BJ (cell line): ENCODE data around the gene BICRAL. TPM values are rescaled to one million over a fixed set of nuclear protein-coding genes. Genes with fewer than 3 reads are reported as not detected.
"Not testable (repeated sequence)": the region's sequence is repeated elsewhere in the genome, so short reads cannot be mapped to it uniquely, and the experiment has no call there.

Source experiments
- CTCF ChIA-PET: fragments of 350-600 bp; formaldehyde crosslinking; extraction: SDS; loops from one replicate; lab custom pipeline; 2021; ENCODE audit warnings: antibody characterized with exemption, inconsistent platforms; lab: Yijun Ruan, JAX
- POLR2A ChIA-PET: fragments of 300-600 bp; sonication (Branson Sonifier 250); formaldehyde crosslinking; extraction: SDS; loops from one replicate; lab custom pipeline; 2021; ENCODE audit warnings: antibody characterized with exemption; lab: Charles Lee
- DNase-seq: peaks from one replicate; pipeline ENCODE4 v3.0.0-alpha.2; 2011; ENCODE audit warnings: low read depth
- H3K27me3 ChIP-seq: 2 replicates; pipeline ENCODE4 v1.6.0; 2011; ENCODE audit warnings: low read length; ENCODE audit not compliant: control insufficient read depth, insufficient read depth
- H3K36me3 ChIP-seq: 2 replicates; pipeline ENCODE4 v1.5.1; 2011; ENCODE audit warnings: low read length; ENCODE audit not compliant: control insufficient read depth, insufficient read depth
- H3K4me3 ChIP-seq: 2 replicates; pipeline ENCODE4 v1.5.1; 2011; ENCODE audit warnings: low read depth, mild to moderate bottlenecking, control low read depth, low read length
- polyA plus RNA-seq: library from polyadenylated mRNA; depleted of rRNA; stranded (reverse); fragments of >200 nt; gene quantifications from 2 replicates; pipeline ENCODE4 v1.2.3, GENCODE V29; 2011
- TF ChIP-seq, protein P1 (sequence below): IDR thresholded peaks from 2 replicates; pipeline ENCODE4 v1.5.1; 2011; ENCODE audit warnings: low read depth, mild to moderate bottlenecking, control low read depth, inconsistent platforms, low read length, moderate library complexity; ENCODE audit not compliant: insufficient read depth

The BICRAL gene
- polyA plus RNA-seq, 1 experiment = 7.4 TPM

DNA sequence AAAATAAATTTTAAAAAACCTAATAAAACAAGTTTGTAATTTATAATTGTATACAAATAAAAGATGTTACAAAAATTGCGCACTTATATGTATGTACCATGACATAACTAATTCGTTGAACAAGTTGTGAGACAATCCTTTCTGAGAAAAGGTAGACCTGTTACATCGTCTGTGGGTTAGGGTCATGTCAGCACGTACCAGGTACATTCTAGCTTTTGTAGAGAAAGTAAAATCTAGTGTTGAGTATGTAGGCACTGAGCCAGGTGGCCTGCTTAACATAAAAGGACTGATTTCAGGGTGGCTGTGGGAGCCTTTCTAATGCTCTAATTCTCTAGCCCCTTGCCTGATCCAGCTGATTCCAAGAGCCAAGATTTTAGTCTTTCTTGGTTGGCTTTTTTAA is 108.0 kb downstream of the BICRAL start:
- ChIA-PET CTCF (interaction anchor here (0.6 to 1.8 kb wide), 6 partner anchors 9 to 445 kb away, joined by 3 to 5 read pairs (median 4); no protein-coding TSS in a partner anchor), POLR2A (no interaction called here)
- DNase-seq = no peak
- peaks cover 5% of the 10 kb centered on the region; the same call in 1 of the 2 replicates for H3K36me3 ChIP-seq
- no peaks in the 10 kb centered on the region for H3K27me3 ChIP-seq
- H3K4me3 ChIP-seq = peak overlapping the region; percentile 65
- TF ChIP-seq, protein P1, sequence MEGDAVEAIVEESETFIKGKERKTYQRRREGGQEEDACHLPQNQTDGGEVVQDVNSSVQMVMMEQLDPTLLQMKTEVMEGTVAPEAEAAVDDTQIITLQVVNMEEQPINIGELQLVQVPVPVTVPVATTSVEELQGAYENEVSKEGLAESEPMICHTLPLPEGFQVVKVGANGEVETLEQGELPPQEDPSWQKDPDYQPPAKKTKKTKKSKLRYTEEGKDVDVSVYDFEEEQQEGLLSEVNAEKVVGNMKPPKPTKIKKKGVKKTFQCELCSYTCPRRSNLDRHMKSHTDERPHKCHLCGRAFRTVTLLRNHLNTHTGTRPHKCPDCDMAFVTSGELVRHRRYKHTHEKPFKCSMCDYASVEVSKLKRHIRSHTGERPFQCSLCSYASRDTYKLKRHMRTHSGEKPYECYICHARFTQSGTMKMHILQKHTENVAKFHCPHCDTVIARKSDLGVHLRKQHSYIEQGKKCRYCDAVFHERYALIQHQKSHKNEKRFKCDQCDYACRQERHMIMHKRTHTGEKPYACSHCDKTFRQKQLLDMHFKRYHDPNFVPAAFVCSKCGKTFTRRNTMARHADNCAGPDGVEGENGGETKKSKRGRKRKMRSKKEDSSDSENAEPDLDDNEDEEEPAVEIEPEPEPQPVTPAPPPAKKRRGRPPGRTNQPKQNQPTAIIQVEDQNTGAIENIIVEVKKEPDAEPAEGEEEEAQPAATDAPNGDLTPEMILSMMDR = no peak

DNA sequence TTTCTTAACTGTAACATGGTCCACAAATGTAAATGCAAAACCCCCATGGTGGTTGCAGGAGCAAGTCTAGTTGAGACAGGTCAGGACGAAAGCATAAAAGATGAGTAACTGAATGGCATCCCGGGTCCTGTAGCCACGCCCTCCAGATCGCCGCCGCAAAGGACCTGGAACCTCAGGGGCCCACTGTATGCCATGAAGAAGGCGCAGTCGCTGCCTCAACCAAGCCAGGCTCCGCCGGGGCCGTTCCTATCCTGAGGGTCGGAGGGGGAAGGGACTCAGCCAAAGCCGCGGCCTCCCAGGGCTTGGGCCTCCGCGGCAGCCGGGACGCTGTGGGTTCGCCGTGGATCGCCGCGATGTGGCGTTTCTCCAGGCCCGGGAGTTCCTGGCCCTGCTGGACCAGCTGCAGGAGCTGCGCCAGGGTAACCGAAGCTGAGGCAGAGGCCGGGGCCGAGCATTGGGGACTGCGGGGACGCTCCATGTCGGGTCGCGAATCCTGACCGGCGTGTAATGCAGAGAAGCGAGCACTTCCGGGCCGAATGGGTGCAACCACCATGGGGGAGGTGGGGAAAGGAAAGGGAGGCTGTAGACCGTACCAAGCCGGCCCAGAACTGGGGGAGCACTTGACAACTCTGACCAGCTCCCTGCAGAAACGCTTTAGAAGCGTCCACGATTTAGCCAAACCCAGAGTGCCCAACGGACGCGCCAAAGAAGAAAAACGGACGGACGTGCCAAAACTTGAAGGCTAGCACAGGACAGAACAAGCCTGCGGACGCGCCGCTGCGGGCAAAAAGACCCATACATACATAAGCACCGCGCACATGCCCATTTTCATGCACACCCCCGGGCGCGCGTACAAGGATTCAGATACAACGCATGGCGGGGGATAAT is 108.7 kb downstream of the BICRAL start:
- TF ChIP-seq, protein P1 = no peak
- DNase-seq = peak; percentile 81
- ChIA-PET CTCF (interaction anchor here (0.7 to 2.3 kb wide), 7 partner anchors 9 to 238 kb away, joined by 3 to 6 read pairs (median 4); no protein-coding TSS in a partner anchor), POLR2A (no interaction called here)
- H3K27me3 ChIP-seq = no peaks in the 10 kb centered on the region
- H3K36me3 ChIP-seq = peaks cover 3% of the 10 kb centered on the region; the same call in 1 of the 2 replicates
- peak overlapping the region; percentile 65 for H3K4me3 ChIP-seq

DNA sequence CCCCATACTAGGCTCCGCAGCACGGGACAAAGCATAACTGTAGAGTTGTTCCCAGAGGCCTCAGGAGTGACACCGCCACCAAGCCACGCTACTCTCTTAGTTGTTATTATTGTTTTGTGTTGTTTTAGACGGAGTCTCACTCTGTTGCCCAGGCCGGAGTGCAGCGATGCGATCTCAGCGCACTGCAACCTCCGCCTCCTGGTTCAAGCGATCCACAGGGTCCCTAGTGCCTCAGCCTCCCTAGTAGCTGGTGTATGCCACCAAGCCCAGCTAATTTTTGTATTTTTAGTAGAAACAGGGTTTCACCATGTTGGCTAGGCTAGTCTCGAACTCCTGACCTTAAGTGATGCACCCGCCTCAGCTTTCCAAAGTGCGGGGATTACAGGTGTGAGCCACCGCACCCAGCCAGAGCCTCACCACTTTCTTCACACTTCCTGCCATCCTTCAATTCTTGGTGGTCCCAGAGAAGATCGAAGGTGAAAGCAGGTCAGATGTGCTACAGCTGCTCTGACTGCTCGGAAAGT is 109.4 kb downstream of the BICRAL start:
- Histone ChIP-seq H3K27me3 (no peaks in the 10 kb centered on the region), H3K36me3 (no peaks in the 10 kb centered on the region), H3K4me3 (peak overlapping the region; percentile 65)
- POLR2A ChIA-PET = no interaction called here
- CTCF ChIA-PET = interaction anchor here (1.5 to 2.3 kb wide), 3 partner anchors 10 to 238 kb away, joined by 4 to 6 read pairs (median 5); no protein-coding TSS in a partner anchor
- DNase-seq = no peak
- TF ChIP-seq, protein P1 = no peak

DNA sequence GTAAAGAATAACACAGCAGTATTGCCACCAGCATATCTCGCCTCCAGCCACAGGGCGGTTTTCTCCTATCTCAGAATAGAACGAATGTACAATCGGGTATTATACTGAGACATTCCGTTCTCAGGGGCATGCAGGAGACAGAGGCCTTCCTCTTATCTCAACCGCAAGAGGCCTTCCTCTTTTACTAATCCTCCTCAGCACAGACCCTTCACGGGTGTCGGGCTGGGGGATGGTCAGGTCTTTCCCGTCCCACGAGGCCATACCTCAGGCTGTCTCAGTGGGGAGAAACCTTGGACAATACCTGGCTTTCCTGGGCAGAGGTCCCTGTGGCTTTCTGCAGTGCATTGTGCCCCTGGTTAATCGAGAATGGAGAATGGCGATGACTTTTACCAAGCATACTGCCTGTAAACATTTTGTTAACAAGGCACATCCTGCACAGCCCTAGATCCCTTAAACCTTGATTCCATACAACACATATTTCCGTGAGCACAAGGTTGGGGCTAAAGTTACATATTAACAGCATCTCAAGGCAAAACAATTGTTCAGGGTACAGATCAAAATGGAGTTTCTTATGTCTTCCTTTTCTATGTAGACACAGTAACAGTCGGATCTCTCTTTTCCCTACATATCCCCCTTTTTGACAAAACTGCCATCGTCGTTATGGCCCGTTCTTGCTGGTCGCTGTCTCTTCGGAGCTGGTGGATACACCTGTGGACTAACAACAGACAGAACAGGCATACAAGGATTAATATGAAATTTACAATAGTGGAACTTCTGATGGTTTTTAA is 112.4 kb downstream of the BICRAL start:
- DNase-seq, H3K4me3 ChIP-seq, H3K27me3 ChIP-seq, H3K36me3 ChIP-seq, POLR2A ChIA-PET: not testable (repeated sequence)
- CTCF ChIA-PET = interaction anchor here (0.7 kb wide), 1 partner anchor 249 kb away, joined by 3 read pairs; no protein-coding TSS in a partner anchor

DNA sequence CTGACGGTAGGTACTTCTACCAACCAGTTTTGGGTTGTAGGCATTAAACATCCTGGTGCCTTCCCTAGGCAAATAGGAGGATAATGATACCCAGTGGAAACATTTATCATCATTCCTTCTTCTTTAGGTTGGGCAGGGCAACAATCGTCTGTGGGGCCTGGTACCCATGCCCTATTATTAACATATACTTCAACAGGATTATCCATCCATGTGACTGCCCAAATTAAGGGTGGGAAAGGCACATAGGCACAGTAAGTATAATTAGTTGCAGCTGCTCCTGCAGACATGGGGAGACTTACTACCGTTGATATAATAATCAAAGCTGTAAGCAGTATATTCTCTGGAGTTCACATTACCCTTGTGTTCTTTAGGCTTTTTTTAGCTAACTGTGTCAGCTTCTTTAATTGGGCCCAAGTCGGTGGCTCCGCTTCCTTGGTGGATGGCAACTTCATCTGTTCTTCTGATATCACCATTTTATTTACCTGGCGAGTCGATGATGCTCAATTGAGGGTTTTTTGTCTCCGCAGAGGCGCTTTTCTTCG is 114.4 kb downstream of the BICRAL start:
- Histone ChIP-seq H3K4me3 (no peak overlapping the region), H3K36me3 (no peaks in the 10 kb centered on the region), H3K27me3 (no peaks in the 10 kb centered on the region)
- no peak for DNase-seq
- ChIA-PET CTCF (interaction anchor here (1.3 kb wide), 1 partner anchor 349 kb away, joined by 3 read pairs; no protein-coding TSS in a partner anchor), POLR2A (no interaction called here)
- TF ChIP-seq, protein P1 = no peak
